ENCODE results near the gene NUTF2.

DNA sequence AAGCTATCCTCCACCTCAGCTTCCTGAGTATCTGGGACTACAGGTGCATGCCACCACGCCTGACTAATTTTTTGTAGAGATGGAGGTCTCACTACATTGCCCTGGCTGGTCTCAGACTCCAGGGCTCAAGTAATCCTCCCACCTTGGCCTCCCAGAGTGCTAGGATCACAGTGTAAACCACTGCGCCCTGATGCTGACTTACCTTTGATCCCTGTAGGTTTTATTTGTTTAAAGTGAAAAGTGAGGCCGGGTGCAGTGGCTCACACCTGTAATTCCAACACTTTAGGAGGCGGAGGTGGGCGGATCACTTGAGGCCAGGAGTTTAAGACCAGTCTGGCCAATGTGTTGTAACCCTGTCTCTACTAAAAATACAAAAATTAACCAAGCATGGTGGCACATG, 55.0 kb downstream of the NUTF2 start:
- TF ChIP-seq, protein P1, sequence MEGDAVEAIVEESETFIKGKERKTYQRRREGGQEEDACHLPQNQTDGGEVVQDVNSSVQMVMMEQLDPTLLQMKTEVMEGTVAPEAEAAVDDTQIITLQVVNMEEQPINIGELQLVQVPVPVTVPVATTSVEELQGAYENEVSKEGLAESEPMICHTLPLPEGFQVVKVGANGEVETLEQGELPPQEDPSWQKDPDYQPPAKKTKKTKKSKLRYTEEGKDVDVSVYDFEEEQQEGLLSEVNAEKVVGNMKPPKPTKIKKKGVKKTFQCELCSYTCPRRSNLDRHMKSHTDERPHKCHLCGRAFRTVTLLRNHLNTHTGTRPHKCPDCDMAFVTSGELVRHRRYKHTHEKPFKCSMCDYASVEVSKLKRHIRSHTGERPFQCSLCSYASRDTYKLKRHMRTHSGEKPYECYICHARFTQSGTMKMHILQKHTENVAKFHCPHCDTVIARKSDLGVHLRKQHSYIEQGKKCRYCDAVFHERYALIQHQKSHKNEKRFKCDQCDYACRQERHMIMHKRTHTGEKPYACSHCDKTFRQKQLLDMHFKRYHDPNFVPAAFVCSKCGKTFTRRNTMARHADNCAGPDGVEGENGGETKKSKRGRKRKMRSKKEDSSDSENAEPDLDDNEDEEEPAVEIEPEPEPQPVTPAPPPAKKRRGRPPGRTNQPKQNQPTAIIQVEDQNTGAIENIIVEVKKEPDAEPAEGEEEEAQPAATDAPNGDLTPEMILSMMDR (IDR thresholded peaks at IDR 0.05 in 2 of 3, conservative IDR thresholded peaks at IDR 0.05 in 1 of 3; ENCODE audit: borderline replicate concordance in 1 of 3, insufficient read depth in 1 of 3, low read depth in 2 of 3, low read length in 2 of 3), result no peak
- TF ChIP-seq POLR2A (IDR thresholded peaks at IDR 0.05; ENCODE audit: borderline replicate concordance, extremely low read depth, insufficient read depth, insufficient read length) (no peak), YY1 (IDR thresholded peaks at IDR 0.05; ENCODE audit: extremely low read depth, insufficient replicate concordance, low read depth, low read length) (no peak), EZH2 (IDR thresholded peaks at IDR 0.05) (no peak), EZH2phosphoT487 (IDR thresholded peaks at IDR 0.05; ENCODE audit: borderline replicate concordance) (no peak), EGR1 (IDR thresholded peaks at IDR 0.05; ENCODE audit: low read depth) (no peak), ZNF274 (IDR thresholded peaks at IDR 0.05; ENCODE audit: low read depth, low read length) (no peak)
